ENCODE data around the gene CALN1. TPM values are rescaled to one million over a fixed set of nuclear protein-coding genes. Genes with fewer than 3 reads are reported as not detected.

CALN1 gene
- total RNA-seq, 4 donors from 2014 or later, result under 0.01 to 0.33 (median 0.10) TPM; not detected in 1

- intact Hi-C loops (cut with DNase I), result no loop called here
- Histone ChIP-seq H3K4me3 (replicated peaks in 1 of 3) (no peak overlapping the region), H3K36me3 (no peaks in the 10 kb centered on the region), H3K27me3 (no peaks in the 10 kb centered on the region), H3K27ac (no peak overlapping the region), H3K4me1 (no peaks in the 10 kb centered on the region), H3K9me3 (no peaks in the 10 kb centered on the region)
- 80 to 94% methylated on average over 1 of the region's 1 CpG for WGBS, 2 donors
- no peak for DNase-seq
- TF ChIP-seq CTCF (IDR thresholded peaks at IDR 0.05) (no peak), POLR2A (IDR thresholded peaks at IDR 0.05) (no peak)
These were observed 506.3 kb downstream of the CALN1 start for GRCh38 chr7:71905821-71906220.

GRCh38 chr7:71904484-71904883 lies 507.7 kb downstream of the CALN1 start:
- H3K9me3 ChIP-seq, result no peaks in the 10 kb centered on the region
- no peaks in the 10 kb centered on the region for H3K36me3 ChIP-seq
- intact Hi-C loops (cut with DNase I), result no loop called here
- TF ChIP-seq POLR2A (IDR thresholded peaks at IDR 0.05), result no peak
- TF ChIP-seq CTCF (IDR thresholded peaks at IDR 0.05), result no peak
- H3K4me1 ChIP-seq, result no peaks in the 10 kb centered on the region
- no peak overlapping the region for H3K27ac ChIP-seq
- H3K27me3 ChIP-seq, result no peaks in the 10 kb centered on the region
- H3K4me3 ChIP-seq (replicated peaks in 1 of 3), result no peak overlapping the region
- 90 to 91% methylated on average over 4 of the region's 4 CpGs for WGBS, 2 donors
- DNase-seq, result no peak

GRCh38 chr7:71900556-71900955 lies 511.6 kb downstream of the CALN1 start:
- TF ChIP-seq POLR2A (IDR thresholded peaks at IDR 0.05) (no peak), CTCF (IDR thresholded peaks at IDR 0.05) (no peak)
- H3K9me3 ChIP-seq, result no peaks in the 10 kb centered on the region
- 69 to 73% methylated on average over 3 of the region's 3 CpGs for WGBS, 2 donors
- H3K4me3 ChIP-seq (replicated peaks in 1 of 3), result no peak overlapping the region
- no peaks in the 10 kb centered on the region for H3K27me3 ChIP-seq
- H3K36me3 ChIP-seq, result no peaks in the 10 kb centered on the region
- H3K27ac ChIP-seq, result no peak overlapping the region
- DNase-seq, result no peak
- intact Hi-C loops (cut with DNase I), result no loop called here
- no peaks in the 10 kb centered on the region for H3K4me1 ChIP-seq

- no peak for TF ChIP-seq POLR2A (IDR thresholded peaks at IDR 0.05)
- no peak for TF ChIP-seq CTCF (IDR thresholded peaks at IDR 0.05)
- Histone ChIP-seq H3K27me3 (no peaks in the 10 kb centered on the region), H3K9me3 (no peaks in the 10 kb centered on the region), H3K4me3 (replicated peaks in 1 of 3) (no peak overlapping the region), H3K36me3 (no peaks in the 10 kb centered on the region), H3K4me1 (no peaks in the 10 kb centered on the region), H3K27ac (no peak overlapping the region)
- 70 to 82% methylated on average over 2 of the region's 2 CpGs for WGBS, 2 donors
- no peak for DNase-seq
- intact Hi-C loops (cut with DNase I), result no loop called here
These were observed 515.6 kb downstream of the CALN1 start for GRCh38 chr7:71896535-71896934.

GRCh38 chr7:71886046-71886445 lies 526.1 kb downstream of the CALN1 start:
- Histone ChIP-seq H3K9me3 (no peaks in the 10 kb centered on the region), H3K4me3 (replicated peaks in 1 of 3) (no peak overlapping the region), H3K36me3 (no peaks in the 10 kb centered on the region), H3K27me3 (no peaks in the 10 kb centered on the region), H3K27ac (no peak overlapping the region), H3K4me1 (no peaks in the 10 kb centered on the region)
- TF ChIP-seq POLR2A (IDR thresholded peaks at IDR 0.05) (no peak), CTCF (IDR thresholded peaks at IDR 0.05) (no peak)
- intact Hi-C loops (cut with DNase I), result no loop called here
- no peak for DNase-seq
- 65 to 72% methylated on average over 7 of the region's 7 CpGs for WGBS, 2 donors
